ENCODE results near the gene NRP2.

- TF ChIP-seq POLR2AphosphoS5 (IDR thresholded peaks at IDR 0.05), result no peak
- TF ChIP-seq CTCF (IDR thresholded peaks at IDR 0.05), result no peak
- no peak for TF ChIP-seq POLR2A (IDR thresholded peaks at IDR 0.05)
- no peak for TF ChIP-seq EP300 (IDR thresholded peaks at IDR 0.05)
Measured at GRCh38 chr2:205764270-205764746, 82.0 kb downstream of the NRP2 start.

Data from upper lobe of left lung (tissue), 4 donors.